ENCODE results near the gene INO80E.

The INO80E gene

DNA sequence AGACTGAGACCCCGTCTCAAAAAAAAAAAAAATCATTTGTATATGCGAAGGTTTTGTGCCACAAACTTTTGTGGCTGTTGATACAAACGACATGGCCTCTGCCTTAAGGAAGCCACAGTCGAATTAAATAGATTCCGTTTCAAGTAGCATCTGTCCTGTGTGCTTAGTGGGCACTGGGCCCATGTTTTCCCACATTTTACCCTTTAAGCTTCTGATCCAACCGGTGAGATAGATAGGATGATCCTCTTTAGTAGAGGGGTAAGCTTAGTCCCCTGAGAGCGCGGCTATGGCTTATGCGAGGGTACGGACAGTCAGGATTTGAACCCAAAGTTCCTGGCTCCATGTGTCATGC is 34.9 kb upstream of the INO80E start:
- H3K27ac ChIP-seq: peak overlapping the region; percentile 74
- TF ChIP-seq, protein P1, sequence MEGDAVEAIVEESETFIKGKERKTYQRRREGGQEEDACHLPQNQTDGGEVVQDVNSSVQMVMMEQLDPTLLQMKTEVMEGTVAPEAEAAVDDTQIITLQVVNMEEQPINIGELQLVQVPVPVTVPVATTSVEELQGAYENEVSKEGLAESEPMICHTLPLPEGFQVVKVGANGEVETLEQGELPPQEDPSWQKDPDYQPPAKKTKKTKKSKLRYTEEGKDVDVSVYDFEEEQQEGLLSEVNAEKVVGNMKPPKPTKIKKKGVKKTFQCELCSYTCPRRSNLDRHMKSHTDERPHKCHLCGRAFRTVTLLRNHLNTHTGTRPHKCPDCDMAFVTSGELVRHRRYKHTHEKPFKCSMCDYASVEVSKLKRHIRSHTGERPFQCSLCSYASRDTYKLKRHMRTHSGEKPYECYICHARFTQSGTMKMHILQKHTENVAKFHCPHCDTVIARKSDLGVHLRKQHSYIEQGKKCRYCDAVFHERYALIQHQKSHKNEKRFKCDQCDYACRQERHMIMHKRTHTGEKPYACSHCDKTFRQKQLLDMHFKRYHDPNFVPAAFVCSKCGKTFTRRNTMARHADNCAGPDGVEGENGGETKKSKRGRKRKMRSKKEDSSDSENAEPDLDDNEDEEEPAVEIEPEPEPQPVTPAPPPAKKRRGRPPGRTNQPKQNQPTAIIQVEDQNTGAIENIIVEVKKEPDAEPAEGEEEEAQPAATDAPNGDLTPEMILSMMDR (IDR thresholded peaks at IDR 0.05): no peak
- no peak for TF ChIP-seq ZFX (IDR thresholded peaks at IDR 0.05; ENCODE audit: borderline replicate concordance)

DNA sequence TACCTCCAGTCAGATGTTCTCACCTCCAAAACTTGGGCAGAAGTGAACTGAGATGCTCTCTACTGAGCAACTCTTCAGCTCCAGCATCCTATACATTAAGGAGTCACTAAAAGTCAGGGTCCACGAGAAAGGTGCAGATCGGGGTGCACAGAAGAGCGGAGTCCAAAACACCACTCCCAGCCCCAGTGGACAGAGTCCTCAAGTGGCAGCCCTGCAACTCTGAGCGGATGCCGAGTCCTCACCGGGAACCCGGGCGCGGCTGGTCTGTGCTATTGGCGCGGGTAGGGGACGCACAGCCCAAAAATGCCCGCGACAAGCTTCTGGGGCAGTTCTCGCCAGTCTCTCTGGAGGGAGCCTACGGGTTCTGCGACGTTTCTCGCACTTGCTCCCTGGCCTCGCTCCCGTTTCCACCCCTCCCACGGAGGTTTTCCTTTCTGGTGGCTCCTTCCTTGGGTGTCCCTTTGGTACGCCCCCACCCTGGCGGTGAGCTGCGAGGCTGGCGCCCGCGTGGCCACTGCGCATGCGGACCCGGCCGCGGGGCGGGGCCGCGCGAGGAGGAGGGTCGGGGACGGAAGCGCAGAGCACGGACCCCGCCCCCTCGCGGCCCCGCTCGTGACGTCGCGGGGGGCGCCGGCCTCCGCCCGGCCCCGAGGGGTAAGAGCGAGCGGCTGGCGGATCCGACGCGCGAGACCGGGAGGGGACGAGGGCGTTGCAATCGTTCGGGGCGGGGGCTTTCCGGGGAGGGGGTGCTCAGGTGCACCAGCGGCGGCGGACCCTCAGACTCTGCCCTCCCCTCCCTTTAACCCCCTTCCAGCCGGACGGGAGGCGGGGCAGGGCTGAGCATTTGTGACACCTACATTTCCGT is 34.3 kb upstream of the INO80E start, which contains the start of gene TMEM219:
Gene TMEM219, plus strand, starts transcription at position 601 of the 865 bp plus-strand sequence. CDS start 1,065 bp downstream, outside the sequence.
- TF ChIP-seq ZFX (IDR thresholded peaks at IDR 0.05; ENCODE audit: borderline replicate concordance): no peak
- TF ChIP-seq, protein P1 (IDR thresholded peaks at IDR 0.05): peak; percentile 43
- peak within 1 kb of the TSS; percentile 74 for H3K27ac ChIP-seq

- TF ChIP-seq ZFX (IDR thresholded peaks at IDR 0.05; ENCODE audit: borderline replicate concordance): no peak
- TF ChIP-seq, protein P1 (IDR thresholded peaks at IDR 0.05): no peak
- H3K27ac ChIP-seq: peak overlapping the region; percentile 74
These were observed 33.6 kb upstream of the INO80E start for GRCh38 chr16:29962344-29962994.

- peak overlapping the region; percentile 74 for H3K27ac ChIP-seq
These were observed 32.9 kb upstream of the INO80E start for GRCh38 chr16:29963021-29963743.

GRCh38 chr16:29968205-29968604 is 27.8 kb upstream of the INO80E start:
- no peak overlapping the region for H3K27ac ChIP-seq
- TF ChIP-seq ZFX (IDR thresholded peaks at IDR 0.05; ENCODE audit: borderline replicate concordance): no peak
- TF ChIP-seq, protein P1 (IDR thresholded peaks at IDR 0.05): no peak

More at GRCh38 chr16:29963021-29963743, 32.9 kb upstream of the INO80E start:
- TF ChIP-seq, protein P1 (IDR thresholded peaks at IDR 0.05): no peak
- TF ChIP-seq ZFX (IDR thresholded peaks at IDR 0.05; ENCODE audit: borderline replicate concordance): no peak

DNA sequence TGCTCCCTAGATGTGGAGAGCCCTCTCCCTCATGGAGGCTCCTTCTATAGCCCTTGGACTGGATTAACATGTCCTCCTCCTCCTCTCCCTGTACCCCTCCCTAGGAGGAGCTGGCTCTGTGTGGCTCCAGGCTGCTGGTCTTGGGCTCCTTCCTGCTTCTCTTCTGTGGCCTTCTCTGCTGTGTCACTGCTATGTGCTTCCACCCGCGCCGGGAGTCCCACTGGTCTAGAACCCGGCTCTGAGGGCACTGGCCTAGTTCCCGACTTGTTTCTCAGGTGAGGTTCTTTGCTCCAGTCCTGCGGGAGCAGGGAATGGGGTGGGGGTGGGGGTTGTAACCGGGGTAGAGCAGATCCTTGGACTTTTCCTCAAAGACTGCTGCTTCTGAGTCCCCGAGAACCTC is 24.7 kb upstream of the INO80E start:
- no peak for TF ChIP-seq ZFX (IDR thresholded peaks at IDR 0.05; ENCODE audit: borderline replicate concordance)
- TF ChIP-seq, protein P1 (IDR thresholded peaks at IDR 0.05): no peak
- no peak overlapping the region for H3K27ac ChIP-seq

Measured in 22Rv1 (cell line).